ENCODE measurements around the gene PCDHGB6. TPM values are rescaled to one million over a fixed set of nuclear protein-coding genes. Genes with fewer than 3 reads are reported as not detected.
"Not testable (repeated sequence)": the region's sequence is repeated elsewhere in the genome, so short reads cannot be mapped to it uniquely, and the experiment has no call there.

The PCDHGB6 gene
- polyA plus RNA-seq, 1 donor, result 3.5 TPM

DNA sequence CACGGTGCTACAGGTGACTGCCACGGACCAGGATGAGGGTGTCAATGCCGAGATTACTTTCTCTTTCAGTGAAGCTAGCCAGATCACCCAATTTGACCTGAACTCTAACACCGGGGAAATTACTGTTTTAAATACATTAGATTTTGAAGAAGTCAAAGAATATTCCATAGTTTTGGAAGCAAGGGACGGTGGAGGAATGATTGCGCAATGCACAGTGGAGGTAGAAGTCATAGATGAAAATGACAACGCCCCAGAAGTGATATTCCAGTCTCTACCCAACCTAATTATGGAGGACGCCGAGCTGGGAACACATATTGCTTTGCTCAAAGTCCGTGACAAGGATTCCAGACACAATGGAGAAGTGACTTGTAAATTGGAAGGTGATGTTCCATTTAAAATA, 19.2 kb upstream of the PCDHGB6 start:
- no peak for DNase-seq (ENCODE audit: low read depth)

DNA sequence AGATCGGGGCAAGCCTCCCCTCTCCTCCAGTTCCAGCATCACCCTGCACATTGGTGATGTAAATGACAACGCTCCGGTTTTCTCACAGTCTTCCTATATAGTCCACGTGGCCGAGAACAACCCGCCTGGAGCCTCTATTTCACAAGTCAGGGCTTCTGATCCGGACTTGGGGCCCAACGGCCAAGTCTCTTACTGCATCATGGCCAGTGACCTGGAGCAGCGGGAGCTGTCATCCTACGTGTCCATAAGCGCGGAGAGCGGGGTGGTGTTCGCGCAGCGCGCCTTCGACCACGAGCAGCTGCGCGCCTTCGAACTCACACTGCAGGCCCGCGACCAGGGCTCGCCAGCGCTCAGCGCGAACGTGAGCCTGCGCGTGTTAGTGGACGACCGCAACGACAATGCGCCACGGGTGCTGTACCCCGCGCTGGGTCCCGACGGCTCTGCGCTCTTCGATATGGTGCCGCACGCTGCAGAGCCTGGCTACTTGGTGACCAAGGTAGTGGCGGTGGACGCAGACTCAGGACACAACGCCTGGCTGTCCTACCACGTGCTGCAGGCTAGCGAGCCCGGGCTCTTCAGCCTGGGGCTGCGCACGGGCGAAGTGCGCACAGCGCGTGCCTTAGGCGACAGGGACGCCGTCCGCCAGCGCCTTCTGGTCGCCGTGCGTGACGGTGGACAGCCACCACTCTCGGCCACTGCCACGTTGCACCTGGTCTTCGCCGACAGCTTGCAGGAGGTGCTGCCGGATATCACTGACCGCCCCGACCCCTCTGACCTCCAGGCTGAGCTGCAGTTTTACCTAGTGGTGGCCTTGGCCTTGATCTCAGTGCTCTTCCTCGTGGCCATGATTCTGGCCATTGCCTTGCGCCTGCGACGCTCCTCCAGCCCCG, 18.4 kb upstream of the PCDHGB6 start:
- DNase-seq (ENCODE audit: low read depth), result no peak

DNA sequence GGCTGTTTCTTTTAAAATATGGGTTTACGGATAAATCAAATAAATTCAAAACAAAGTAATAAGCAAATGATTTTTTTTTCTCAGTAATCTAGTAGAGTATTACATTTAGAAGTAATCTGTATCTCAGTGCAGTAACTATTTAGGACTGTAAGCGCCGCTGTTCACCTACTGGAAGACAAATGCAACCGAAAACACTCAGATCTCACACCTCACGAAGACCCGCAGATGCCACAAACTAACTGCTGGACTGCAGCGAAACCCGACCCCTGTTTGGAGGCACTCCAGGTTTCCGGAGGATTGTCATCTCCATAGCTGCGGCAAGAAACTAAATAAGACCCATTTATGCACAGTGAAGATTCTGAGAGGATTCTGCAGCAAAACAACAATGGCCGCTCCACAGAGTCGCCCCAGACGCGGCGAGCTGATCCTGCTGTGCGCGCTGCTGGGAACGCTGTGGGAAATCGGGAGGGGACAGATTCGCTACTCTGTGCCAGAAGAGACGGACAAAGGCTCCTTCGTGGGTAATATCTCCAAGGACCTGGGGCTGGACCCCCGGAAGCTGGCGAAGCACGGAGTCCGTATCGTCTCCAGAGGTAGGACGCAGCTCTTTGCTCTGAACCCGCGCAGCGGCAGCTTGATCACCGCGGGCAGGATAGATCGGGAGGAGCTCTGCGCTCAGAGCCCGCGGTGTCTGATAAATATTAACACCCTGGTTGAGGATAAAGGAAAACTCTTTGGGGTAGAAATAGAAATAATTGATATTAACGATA, 15.2 kb upstream of the PCDHGB6 start, which contains the start of gene PCDHGA8:
Gene PCDHGA8, plus strand, starts transcription at position 205 of the 770 bp plus-strand sequence. Its CDS starts 181 bp downstream, at position 386.
- no peak for DNase-seq (ENCODE audit: low read depth)

DNA sequence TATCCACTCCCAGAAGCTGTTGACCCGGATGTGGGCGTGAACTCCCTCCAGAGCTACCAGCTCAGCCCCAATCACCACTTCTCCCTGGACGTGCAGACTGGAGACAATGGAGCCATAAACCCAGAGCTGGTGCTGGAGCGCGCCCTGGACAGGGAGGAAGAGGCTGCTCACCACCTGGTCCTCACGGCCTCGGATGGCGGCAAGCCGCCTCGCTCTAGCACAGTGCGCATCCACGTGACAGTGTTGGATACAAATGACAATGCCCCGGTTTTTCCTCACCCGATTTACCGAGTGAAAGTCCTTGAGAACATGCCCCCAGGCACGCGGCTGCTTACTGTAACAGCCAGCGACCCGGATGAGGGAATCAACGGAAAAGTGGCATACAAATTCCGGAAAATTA, 14.6 kb upstream of the PCDHGB6 start:
- no peak for DNase-seq (ENCODE audit: low read depth)

DNA sequence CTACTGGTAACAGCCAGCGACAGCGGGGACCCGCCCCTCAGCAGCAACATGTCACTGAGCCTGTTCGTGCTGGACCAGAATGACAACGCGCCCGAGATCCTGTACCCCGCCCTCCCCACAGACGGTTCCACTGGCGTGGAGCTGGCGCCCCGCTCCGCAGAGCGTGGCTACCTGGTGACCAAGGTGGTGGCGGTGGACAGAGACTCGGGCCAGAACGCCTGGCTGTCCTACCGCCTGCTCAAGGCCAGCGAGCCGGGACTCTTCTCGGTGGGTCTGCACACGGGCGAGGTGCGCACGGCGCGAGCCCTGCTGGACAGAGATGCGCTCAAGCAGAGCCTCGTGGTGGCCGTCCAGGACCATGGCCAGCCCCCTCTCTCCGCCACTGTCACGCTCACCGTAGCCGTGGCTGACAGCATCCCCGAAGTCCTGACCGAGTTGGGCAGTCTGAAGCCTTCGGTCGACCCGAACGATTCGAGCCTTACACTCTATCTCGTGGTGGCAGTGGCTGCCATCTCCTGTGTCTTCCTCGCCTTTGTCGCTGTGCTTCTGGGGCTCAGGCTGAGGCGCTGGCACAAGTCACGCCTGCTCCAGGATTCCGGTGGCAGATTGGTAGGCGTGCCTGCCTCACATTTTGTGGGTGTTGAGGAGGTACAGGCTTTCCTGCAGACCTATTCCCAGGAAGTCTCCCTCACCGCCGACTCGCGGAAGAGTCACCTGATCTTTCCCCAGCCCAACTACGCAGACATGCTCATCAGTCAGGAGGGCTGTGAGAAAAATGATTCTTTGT, 13.2 kb upstream of the PCDHGB6 start:
- not testable (repeated sequence) for DNase-seq (ENCODE audit: low read depth)

DNA sequence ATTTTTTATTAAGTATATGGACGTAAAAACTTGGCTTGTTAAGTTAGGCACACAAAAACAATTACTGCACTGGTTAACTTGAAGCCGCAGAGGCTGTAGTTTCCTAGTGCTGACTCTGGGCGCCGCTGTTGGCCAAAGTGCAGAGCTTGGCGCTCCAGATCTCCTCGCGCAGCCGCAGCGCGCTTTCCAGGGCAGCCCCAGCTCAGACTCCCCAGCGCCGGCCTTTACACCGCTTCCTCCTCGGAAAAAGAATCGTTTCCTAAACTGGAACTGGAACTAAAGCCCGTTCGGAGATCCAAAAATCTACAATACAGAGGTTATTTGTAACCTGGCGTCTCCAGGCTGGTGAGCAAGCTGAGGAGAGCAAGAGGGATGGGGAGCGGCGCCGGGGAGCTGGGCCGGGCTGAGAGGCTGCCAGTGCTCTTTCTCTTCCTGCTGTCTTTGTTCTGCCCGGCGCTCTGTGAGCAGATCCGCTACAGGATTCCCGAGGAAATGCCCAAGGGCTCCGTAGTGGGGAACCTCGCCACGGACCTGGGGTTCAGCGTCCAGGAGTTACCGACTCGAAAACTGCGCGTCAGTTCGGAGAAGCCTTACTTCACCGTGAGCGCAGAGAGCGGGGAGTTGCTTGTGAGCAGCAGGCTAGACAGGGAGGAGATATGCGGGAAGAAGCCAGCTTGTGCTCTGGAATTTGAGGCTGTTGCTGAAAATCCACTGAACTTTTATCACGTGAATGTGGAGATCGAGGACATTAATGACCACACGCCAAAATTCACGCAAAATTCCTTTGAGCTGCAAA, 9.9 kb upstream of the PCDHGB6 start, which contains the start of gene PCDHGB5:
Gene PCDHGB5, plus strand, starts transcription at position 192 of the 796 bp plus-strand sequence. Its CDS starts 181 bp downstream, at position 373.
- DNase-seq (ENCODE audit: low read depth), result not testable (repeated sequence)

DNA sequence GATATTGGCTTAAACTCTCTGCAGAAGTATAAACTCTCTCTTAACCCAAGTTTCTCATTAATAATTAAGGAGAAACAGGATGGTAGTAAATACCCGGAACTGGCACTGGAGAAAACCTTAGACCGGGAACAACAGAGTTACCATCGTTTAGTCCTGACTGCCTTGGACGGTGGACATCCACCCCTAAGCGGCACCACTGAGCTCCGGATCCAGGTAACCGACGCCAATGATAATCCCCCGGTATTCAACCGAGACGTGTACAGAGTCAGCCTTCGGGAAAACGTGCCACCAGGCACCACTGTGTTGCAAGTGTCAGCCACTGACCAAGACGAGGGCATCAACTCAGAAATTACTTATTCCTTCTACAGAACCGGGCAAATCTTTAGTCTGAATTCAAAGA, 9.2 kb upstream of the PCDHGB6 start:
- no peak for DNase-seq (ENCODE audit: low read depth)

DNA sequence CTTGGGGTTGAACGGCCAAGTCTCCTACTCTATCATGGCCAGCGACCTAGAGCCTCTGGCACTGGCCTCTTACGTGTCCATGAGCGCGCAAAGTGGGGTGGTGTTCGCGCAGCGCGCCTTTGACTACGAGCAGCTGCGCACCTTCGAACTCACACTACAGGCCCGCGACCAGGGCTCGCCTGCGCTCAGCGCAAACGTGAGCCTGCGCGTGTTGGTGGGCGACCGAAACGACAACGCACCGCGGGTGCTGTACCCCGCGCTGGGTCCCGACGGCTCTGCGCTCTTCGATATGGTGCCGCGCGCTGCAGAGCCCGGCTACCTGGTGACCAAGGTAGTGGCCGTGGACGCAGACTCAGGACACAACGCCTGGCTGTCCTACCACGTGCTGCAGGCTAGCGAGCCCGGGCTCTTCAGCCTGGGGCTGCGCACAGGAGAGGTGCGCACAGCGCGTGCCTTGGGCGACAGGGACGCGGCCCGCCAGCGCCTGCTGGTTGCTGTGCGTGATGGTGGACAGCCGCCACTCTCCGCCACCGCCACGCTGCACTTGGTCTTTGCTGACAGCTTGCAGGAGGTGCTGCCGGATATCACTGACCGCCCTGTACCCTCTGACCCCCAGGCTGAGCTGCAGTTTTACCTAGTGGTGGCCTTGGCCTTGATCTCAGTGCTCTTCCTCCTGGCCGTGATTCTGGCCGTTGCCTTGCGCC, 8.1 kb upstream of the PCDHGB6 start:
- DNase-seq (ENCODE audit: low read depth), result no peak

DNA sequence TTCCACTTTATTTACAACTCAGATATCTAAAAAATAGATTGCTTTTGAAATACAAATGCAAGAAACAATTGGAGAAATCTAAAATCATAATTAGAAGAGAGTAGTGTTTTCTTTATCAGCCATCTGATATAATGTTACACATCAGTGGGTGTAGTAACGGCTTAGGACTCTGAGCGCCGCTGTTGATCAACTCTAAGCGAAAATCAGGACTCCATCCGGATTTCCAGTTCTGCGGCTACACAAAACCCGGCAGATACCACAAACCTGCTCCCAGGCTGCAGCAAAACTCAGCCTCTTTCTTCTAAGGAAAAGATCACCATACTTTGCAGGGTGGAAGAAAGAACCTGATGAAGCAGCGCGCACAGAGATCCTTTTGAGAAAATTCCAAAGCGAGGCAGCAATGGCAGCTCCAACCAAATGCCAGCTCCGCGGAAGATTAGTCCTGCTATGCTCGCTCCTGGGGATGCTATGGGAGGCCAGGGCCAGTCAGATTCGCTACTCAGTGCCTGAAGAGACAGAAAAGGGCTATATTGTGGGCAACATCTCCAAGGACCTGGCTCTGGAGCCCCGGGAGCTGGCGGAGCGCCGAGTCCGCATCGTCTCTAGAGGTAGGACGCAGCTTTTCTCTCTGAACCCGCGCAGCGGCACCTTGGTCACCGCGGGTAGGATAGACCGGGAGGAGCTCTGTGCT, 5.1 kb upstream of the PCDHGB6 start, which contains the start of gene PCDHGA9:
Gene PCDHGA9, plus strand, starts transcription at position 226 of the 691 bp plus-strand sequence. Its CDS starts 175 bp downstream, at position 401.
- DNase-seq (ENCODE audit: low read depth), result no peak

DNA sequence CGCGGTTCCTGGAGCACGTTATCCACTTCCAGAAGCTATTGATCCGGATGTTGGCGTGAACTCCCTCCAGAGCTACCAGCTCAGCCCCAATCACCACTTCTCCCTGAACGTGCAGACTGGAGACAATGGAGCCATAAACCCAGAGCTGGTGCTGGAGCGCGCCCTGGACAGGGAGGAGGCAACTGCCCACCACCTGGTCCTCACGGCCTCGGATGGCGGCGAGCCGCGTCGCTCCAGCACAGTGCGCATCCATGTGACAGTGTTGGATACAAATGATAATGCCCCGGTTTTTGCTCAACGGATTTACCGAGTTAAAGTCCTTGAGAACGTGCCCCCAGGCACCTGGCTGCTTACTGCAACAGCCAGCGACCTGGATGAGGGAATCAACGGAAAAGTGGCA, 4.4 kb upstream of the PCDHGB6 start:
- no peak for DNase-seq (ENCODE audit: low read depth)

DNA sequence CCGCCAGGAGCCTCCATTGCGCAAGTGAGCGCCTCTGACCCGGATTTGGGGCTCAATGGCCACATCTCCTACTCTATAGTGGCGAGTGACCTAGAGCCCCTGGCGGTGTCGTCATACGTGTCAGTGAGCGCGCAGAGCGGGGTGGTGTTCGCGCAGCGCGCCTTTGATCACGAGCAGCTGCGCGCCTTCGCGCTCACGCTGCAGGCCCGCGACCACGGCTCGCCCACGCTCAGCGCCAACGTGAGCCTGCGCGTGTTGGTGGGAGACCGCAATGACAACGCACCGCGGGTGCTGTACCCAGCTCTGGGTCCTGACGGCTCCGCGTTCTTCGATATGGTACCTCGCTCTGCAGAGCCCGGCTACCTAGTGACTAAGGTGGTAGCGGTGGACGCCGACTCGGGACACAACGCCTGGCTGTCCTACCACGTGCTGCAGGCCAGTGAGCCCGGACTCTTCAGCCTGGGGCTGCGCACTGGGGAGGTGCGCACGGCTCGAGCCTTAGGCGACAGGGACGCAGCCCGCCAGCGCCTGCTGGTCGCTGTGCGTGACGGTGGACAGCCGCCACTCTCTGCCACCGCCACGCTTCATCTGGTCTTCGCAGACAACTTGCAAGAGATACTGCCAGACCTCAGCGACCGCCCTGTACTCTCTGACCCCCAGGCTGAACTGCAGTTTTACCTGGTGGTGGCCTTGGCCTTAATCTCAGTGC, 1.9 kb downstream of the PCDHGB6 start:
- DNase-seq (ENCODE audit: low read depth), result no peak

DNA sequence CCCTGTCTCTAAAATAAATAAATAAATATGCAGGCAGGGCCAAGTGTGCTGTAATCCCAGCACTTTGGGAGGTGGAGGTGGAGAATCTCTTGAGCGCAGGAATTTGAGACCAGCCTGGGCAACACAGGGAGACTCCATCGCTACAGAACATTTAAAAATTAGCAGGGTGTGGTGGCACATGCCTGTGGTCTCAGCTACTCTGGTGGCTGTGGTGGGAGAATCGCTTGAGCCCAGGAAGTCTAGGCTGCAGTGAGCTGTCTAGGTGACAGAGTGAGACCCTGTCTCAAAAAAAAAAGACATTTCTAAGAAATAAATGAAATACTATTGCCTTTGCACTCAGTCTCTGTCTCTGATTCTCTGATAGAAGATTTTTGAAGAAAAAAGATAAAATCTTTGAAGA, 3.8 kb downstream of the PCDHGB6 start:
- DNase-seq (ENCODE audit: low read depth), result no peak

DNA sequence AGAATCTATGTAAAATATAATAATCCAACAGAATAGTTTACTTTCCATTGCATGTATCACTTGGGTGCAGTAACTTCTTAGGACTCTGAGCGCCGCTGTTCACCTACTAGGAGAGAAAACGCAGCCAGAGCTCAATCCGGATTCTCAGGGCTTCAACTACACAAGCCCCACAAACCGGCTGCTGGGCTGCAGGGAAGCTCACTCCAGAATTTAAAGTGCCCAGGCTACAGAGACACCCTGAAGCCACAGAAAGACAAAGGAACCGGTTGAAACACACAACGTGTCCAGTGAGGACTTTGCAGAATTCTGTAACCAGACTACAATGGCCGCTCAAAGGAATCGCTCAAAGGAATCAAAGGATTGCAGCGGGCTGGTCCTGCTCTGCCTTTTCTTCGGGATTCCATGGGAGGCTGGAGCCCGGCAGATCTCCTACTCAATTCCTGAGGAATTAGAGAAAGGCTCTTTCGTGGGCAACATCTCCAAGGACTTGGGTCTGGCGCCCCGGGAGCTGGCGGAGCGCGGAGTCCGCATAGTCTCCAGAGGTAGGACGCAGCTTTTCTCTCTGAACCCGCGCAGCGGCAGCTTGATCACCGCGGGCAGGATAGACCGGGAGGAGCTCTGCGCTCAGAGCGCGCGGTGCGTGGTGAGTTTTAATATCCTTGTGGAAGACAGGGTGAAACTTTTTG, 5.2 kb downstream of the PCDHGB6 start, which contains the start of gene PCDHGA10:
Gene PCDHGA10, plus strand, starts transcription at position 134 of the 686 bp plus-strand sequence. Its CDS starts 189 bp downstream, at position 323.
- no peak for DNase-seq (ENCODE audit: low read depth)

DNA sequence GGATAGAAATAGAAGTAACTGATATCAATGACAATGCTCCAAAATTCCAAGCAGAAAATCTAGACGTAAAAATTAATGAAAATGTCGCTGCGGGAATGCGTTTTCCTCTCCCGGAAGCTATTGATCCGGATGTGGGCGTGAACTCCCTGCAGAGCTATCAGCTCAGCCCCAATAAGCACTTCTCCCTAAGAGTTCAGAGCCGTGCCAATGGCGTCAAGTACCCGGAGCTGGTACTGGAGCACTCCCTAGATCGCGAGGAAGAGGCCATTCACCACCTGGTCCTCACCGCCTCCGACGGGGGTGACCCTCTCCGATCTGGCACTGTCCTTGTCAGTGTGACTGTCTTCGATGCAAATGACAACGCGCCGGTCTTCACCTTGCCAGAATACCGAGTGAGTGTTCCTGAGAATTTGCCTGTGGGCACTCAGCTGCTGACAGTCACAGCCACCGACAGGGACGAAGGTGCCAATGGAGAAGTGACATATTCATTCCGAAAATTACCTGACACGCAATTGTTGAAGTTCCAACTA, 5.8 kb downstream of the PCDHGB6 start:
- no peak for DNase-seq (ENCODE audit: low read depth)

DNA sequence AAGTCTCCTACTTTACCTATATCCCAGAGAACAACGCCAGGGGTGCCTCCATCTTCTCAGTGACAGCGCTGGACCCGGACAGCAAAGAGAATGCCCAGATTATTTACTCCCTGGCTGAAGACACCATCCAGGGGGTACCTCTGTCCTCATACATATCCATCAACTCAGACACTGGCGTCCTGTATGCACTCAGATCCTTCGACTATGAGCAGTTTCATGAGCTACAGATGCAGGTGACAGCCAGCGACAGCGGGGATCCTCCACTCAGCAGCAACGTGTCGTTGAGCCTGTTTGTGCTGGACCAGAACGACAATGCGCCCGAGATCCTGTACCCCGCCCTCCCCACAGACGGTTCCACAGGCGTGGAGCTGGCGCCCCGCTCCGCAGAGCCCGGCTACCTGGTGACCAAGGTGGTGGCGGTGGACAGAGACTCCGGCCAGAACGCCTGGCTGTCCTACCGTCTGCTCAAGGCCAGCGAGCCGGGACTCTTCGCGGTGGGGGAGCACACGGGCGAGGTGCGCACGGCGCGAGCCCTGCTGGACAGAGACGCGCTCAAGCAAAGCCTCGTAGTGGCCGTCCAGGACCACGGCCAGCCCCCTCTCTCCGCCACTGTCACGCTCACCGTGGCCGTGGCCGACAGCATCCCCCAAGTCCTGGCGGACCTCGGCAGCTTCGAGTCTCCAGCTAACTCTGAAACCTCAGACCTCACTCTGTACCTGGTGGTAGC, 6.9 kb downstream of the PCDHGB6 start:
- DNase-seq (ENCODE audit: low read depth), result not testable (repeated sequence)

DNA sequence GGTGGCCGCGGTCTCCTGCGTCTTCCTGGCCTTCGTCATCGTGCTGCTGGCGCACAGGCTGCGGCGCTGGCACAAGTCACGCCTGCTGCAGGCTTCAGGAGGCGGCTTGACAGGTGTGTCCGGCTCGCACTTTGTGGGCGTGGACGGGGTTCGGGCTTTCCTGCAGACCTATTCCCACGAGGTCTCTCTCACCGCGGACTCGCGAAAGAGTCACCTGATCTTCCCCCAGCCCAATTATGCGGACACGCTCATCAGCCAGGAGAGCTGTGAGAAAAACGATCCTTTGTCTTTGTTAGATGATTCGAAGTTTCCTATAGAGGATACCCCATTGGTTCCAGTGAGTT, 7.4 kb downstream of the PCDHGB6 start:
- not testable (repeated sequence) for DNase-seq (ENCODE audit: low read depth)

DNA sequence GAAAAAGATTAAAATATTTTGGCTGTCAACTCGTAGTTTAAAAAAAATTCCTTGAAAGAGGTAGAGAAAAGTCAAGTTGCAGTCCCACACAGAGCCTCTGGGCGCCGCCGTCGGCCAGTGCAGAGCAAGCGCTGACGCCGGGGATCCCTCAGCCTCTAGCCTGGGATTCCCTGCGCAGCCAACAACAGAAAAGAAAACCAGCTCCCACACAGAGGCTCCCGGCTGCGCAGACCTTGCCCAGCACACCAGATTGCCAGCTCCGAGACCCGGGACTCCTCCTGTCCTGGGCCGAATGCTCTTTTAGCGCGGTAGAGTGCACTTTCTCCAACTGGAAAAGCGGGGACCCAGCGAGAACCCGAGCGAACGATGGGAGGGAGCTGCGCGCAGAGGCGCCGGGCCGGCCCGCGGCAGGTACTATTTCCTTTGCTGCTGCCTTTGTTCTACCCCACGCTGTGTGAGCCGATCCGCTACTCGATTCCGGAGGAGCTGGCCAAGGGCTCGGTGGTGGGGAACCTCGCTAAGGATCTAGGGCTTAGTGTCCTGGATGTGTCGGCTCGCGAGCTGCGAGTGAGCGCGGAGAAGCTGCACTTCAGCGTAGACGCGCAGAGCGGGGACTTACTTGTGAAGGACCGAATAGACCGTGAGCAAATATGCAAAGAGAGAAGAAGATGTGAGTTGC, 9.8 kb downstream of the PCDHGB6 start, which contains the start of gene PCDHGB7:
Gene PCDHGB7, plus strand, starts transcription at position 184 of the 679 bp plus-strand sequence. Its CDS starts 183 bp downstream, at position 367.
- DNase-seq (ENCODE audit: low read depth), result not testable (repeated sequence)
